CD14-positive monocyte (primary cell): ENCODE measurements around the gene ZNF451. TPM values are rescaled to one million over a fixed set of nuclear protein-coding genes. Genes with fewer than 3 reads are reported as not detected.

Experiments used
- DNase-seq, 3 donors: peaks; one replicate each; pipeline ENCODE4 v3.0.0-alpha.2; 2011 to 2022
- H2AFZ ChIP-seq: 2 replicates; pipeline ENCODE4 v1.6.0; 2012; ENCODE audit warnings: mild to moderate bottlenecking, low read depth, low read length, inconsistent platforms; ENCODE audit not compliant: insufficient read depth, poor library complexity, severe bottlenecking
- H3K27ac ChIP-seq, 2 donors: 1 replicate in 1 of 2; 2 replicates in 1 of 2; pipeline ENCODE4 v1.5.1; 2012 to 2013; ENCODE audit warnings: low read length in 2 of 2, control low read depth in 1 of 2, inconsistent platforms in 1 of 2, low read depth in 1 of 2, mild to moderate bottlenecking in 1 of 2
- H3K27me3 ChIP-seq, 2 donors: one replicate each; pipeline versions ENCODE4 v1.6.0 to v1.6.1; 2011 to 2013; ENCODE audit warnings: low read length in 2 of 2; ENCODE audit not compliant: control insufficient read depth in 2 of 2, insufficient read depth in 2 of 2
- H3K36me3 ChIP-seq, 2 donors: replicated peaks in 1 of 2; 1 replicate in 1 of 2; 2 replicates in 1 of 2; pipeline versions ENCODE4 v1.5.1 to v1.6.1; 2012 to 2013; ENCODE audit warnings: low read length in 2 of 2, control low read depth in 1 of 2, inconsistent platforms in 1 of 2, mild to moderate bottlenecking in 1 of 2; ENCODE audit not compliant: insufficient read depth in 2 of 2, control insufficient read depth in 1 of 2
- H3K4me1 ChIP-seq, 2 donors: 1 replicate in 1 of 2; 2 replicates in 1 of 2; pipeline versions ENCODE4 v1.5.1 to v1.6.1; 2012 to 2013; ENCODE audit warnings: low read length in 2 of 2, control low read depth in 1 of 2, inconsistent platforms in 1 of 2, mild to moderate bottlenecking in 1 of 2, moderate library complexity in 1 of 2; ENCODE audit not compliant: insufficient read depth in 2 of 2, control insufficient read depth in 1 of 2
- H3K4me2 ChIP-seq: replicated peaks from 2 replicates; pipeline ENCODE3; 2012; ENCODE audit warnings: low read length, moderate library complexity, mild to moderate bottlenecking; ENCODE audit not compliant: poor library complexity, severe bottlenecking; ENCODE audit errors: extremely low read depth
- H3K4me3 ChIP-seq, 3 experiments: fragments of 200-600 bp in 1 of 3; sonication (generic) in 1 of 3; replicated peaks in 1 of 3; 1 replicate in 2 of 3; 2 replicates in 1 of 3; pipeline ENCODE4 v1.5.1; 2011 to 2013; ENCODE audit warnings: low read length in 3 of 3, mild to moderate bottlenecking in 3 of 3, control low read depth in 2 of 3, low read depth in 2 of 3, inconsistent platforms in 1 of 3, moderate library complexity in 1 of 3
- H3K79me2 ChIP-seq: 2 replicates; pipeline ENCODE4 v1.6.0; 2012; ENCODE audit warnings: mild to moderate bottlenecking, control low read depth, inconsistent platforms, low read length, moderate library complexity; ENCODE audit not compliant: insufficient read depth
- H3K9ac ChIP-seq: 2 replicates; pipeline ENCODE4 v1.6.0; 2017; ENCODE audit warnings: low read length, mild to moderate bottlenecking; ENCODE audit not compliant: insufficient read depth, poor library complexity, severe bottlenecking
- H3K9me3 ChIP-seq, 2 donors: replicated peaks in 1 of 2; 1 replicate in 1 of 2; 2 replicates in 1 of 2; pipeline versions ENCODE4 v1.5.1 to v1.6.1; 2012 to 2013; ENCODE audit warnings: low read length in 2 of 2, control low read depth in 1 of 2; ENCODE audit not compliant: control insufficient read depth in 1 of 2, insufficient read depth in 1 of 2
- H4K20me1 ChIP-seq: 2 replicates; pipeline ENCODE4 v1.6.0; 2012; ENCODE audit warnings: mild to moderate bottlenecking, low read length, control low read depth, moderate library complexity; ENCODE audit not compliant: insufficient read depth
- H3K27ac Mint-ChIP-seq, 7 donors: one replicate each; pipeline ENCODE4 v1.8.0; 2020; ENCODE audit warnings: mild to moderate bottlenecking in 7 of 7, mixed read lengths in 7 of 7, moderate library complexity in 6 of 7, inconsistent platforms in 2 of 7
- H3K27me3 Mint-ChIP-seq, 3 donors: one replicate each; pipeline ENCODE4 v1.8.0; 2021 to 2022; ENCODE audit warnings: low read depth in 3 of 3, mild to moderate bottlenecking in 3 of 3, mixed read lengths in 3 of 3, moderate library complexity in 3 of 3, inconsistent platforms in 1 of 3
- H3K36me3 Mint-ChIP-seq, 2 donors: one replicate each; pipeline ENCODE4 v1.8.0; 2020; ENCODE audit warnings: mixed read lengths in 2 of 2, inconsistent platforms in 1 of 2, mild to moderate bottlenecking in 1 of 2
- H3K4me1 Mint-ChIP-seq: one replicate; pipeline ENCODE4 v1.8.0; 2020; ENCODE audit warnings: mild to moderate bottlenecking, mixed read lengths
- H3K4me3 Mint-ChIP-seq, 2 donors: one replicate each; pipeline ENCODE4 v1.8.0; 2020; ENCODE audit warnings: mild to moderate bottlenecking in 2 of 2, mixed read lengths in 2 of 2, moderate library complexity in 1 of 2
- H3K9me3 Mint-ChIP-seq, 7 donors: one replicate each; pipeline ENCODE4 v1.8.0; 2020 to 2022; ENCODE audit warnings: mixed read lengths in 7 of 7, mild to moderate bottlenecking in 6 of 7, moderate library complexity in 6 of 7, inconsistent platforms in 2 of 7
- CTCF ChIP-seq: fragments of 200-600 bp; IDR thresholded peaks from one replicate; pipeline ENCODE4 v1.8.0; 2022; ENCODE audit warnings: antibody characterized with exemption, mild to moderate bottlenecking
- WGBS: methylation state at CpG from one replicate; pipeline ENCODE4 v1.1.5; 2013; ENCODE audit warnings: missing lambda C conversion rate; ENCODE audit not compliant: insufficient coverage; 5-methylcytosine and 5-hydroxymethylcytosine counted together
- intact Hi-C, 2 donors: fragments of 100-400 bp; cut with micrococcal nuclease; formaldehyde crosslinking; loops; one replicate each; pipeline versions ENCODE4 v1.15.0 to v1.15.1; 2023
- polyA plus RNA-seq, 3 donors: library from polyadenylated mRNA; depleted of rRNA in 1 of 3; unstranded in 2 of 3; stranded (reverse) in 1 of 3; fragments of 300-500 nt in 2 of 3; fragments of >200 nt in 1 of 3; fragmentation: Illumina TruSeq in 2 of 3; gene quantifications; 1 replicate in 2 of 3; 2 replicates in 1 of 3; pipeline ENCODE4 v1.2.3, GENCODE V29; 2012 to 2021

The ZNF451 gene
- polyA plus RNA-seq, 3 donors: 7.9 to 22.0 (median 19.1) TPM

- H3K27ac Mint-ChIP-seq: no peak overlapping the region
- intact Hi-C loops: no loop called here
- no peak overlapping the region for H3K4me3 Mint-ChIP-seq
Observed at GRCh38 chr6:57163956-57164355, 74.0 kb downstream of the ZNF451 start.

DNA sequence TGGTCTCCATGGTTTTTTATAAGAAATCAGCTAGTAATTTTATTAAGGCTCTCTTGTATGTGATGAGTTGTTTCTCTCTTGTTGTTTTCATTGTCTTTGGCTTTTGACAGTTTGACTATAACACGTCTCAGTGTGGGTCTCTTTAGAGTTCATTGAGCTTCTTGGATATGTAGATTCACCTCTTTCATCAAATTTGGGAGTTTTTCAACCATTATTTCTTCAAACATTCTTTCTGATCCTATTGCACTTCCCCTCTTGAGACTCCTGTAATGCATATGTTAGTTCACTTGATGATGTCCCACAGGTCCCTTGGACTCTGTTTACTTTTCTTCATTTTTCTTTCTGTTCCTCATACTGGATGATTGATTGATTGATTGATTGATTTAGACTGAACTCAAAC, 75.1 kb downstream of the ZNF451 start:
- H3K9me3 Mint-ChIP-seq: peaks cover 0 to 12% (median 2%) of the 10 kb centered on the region in 7 donors
- Histone ChIP-seq H3K27ac (no peak overlapping the region), H3K9ac (no peak overlapping the region), H2AFZ (no peak overlapping the region), H3K9me3 (no peaks in the 10 kb centered on the region), H3K36me3 (peaks cover 16 to 56% of the 10 kb centered on the region in 2 donors), H3K4me2 (no peak overlapping the region), H3K4me3 (no peak overlapping the region), H3K27me3 (no peaks in the 10 kb centered on the region), H3K79me2 (no peaks in the 10 kb centered on the region), H3K4me1 (no peaks in the 10 kb centered on the region), H4K20me1 (no peaks in the 10 kb centered on the region)
- H3K4me1 Mint-ChIP-seq: no peaks in the 10 kb centered on the region
- WGBS: no CpG with 5 or more reads among the region's 1 CpG
- H3K36me3 Mint-ChIP-seq: peaks cover 51 to 54% of the 10 kb centered on the region in 2 donors
- H3K27ac Mint-ChIP-seq: no peak overlapping the region
- intact Hi-C loops: no loop called here
- TF ChIP-seq CTCF: no peak
- peaks cover 0 to 2% (median 0%) of the 10 kb centered on the region in 3 donors for H3K27me3 Mint-ChIP-seq
- no peak for DNase-seq
- no peak overlapping the region for H3K4me3 Mint-ChIP-seq

More at GRCh38 chr6:57163956-57164355, 74.0 kb downstream of the ZNF451 start:
- no peak for TF ChIP-seq CTCF
- H3K36me3 Mint-ChIP-seq: peaks cover 49 to 55% of the 10 kb centered on the region in 2 donors
- Histone ChIP-seq H3K27me3 (no peaks in the 10 kb centered on the region), H2AFZ (no peak overlapping the region), H3K79me2 (no peaks in the 10 kb centered on the region), H3K4me2 (no peak overlapping the region), H3K4me3 (no peak overlapping the region), H3K4me1 (no peaks in the 10 kb centered on the region), H3K9me3 (no peaks in the 10 kb centered on the region), H3K9ac (no peak overlapping the region), H4K20me1 (no peaks in the 10 kb centered on the region), H3K27ac (no peak overlapping the region), H3K36me3 (peaks cover 16 to 61% of the 10 kb centered on the region in 2 donors)
- no CpG with 5 or more reads among the region's 2 CpGs for WGBS
- no peaks in the 10 kb centered on the region for H3K4me1 Mint-ChIP-seq
- H3K9me3 Mint-ChIP-seq: peaks cover 0 to 12% (median 2%) of the 10 kb centered on the region in 7 donors
- no peak for DNase-seq
- no peaks in the 10 kb centered on the region for H3K27me3 Mint-ChIP-seq
